Sigmoid colon (tissue), 4 donors: ENCODE results near the gene GNS.

Experiments
- POLR2AphosphoS5 ChIP-seq, 4 donors: sonication (generic); formaldehyde crosslinking; IDR thresholded peaks; one replicate each; pipeline ENCODE4 v1.6.1; 2017; ENCODE audit warnings: antibody characterized with exemption in 4 of 4
- TF ChIP-seq, protein P1 (sequence below), 4 experiments: fragments of 450-650 bp in 3 of 4; fragments of 200-600 bp in 1 of 4; IDR thresholded peaks; one replicate each; pipeline ENCODE4 v1.5.1; 2016 to 2019; ENCODE audit warnings: antibody characterized with exemption in 4 of 4, mild to moderate bottlenecking in 3 of 4, moderate library complexity in 2 of 4

- TF ChIP-seq, protein P1, sequence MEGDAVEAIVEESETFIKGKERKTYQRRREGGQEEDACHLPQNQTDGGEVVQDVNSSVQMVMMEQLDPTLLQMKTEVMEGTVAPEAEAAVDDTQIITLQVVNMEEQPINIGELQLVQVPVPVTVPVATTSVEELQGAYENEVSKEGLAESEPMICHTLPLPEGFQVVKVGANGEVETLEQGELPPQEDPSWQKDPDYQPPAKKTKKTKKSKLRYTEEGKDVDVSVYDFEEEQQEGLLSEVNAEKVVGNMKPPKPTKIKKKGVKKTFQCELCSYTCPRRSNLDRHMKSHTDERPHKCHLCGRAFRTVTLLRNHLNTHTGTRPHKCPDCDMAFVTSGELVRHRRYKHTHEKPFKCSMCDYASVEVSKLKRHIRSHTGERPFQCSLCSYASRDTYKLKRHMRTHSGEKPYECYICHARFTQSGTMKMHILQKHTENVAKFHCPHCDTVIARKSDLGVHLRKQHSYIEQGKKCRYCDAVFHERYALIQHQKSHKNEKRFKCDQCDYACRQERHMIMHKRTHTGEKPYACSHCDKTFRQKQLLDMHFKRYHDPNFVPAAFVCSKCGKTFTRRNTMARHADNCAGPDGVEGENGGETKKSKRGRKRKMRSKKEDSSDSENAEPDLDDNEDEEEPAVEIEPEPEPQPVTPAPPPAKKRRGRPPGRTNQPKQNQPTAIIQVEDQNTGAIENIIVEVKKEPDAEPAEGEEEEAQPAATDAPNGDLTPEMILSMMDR (IDR thresholded peaks at IDR 0.05), result no peak
- no peak for TF ChIP-seq POLR2AphosphoS5 (IDR thresholded peaks at IDR 0.05)
These were observed 22.3 kb upstream of the GNS start for GRCh38 chr12:64781280-64782190.
